GM13977 (cell line): ENCODE data around the gene CNNM2.
A peak's percentile ranks its signal among the peaks of the same experiment; 100 is the strongest.

Experiments
- DNase-seq: peaks from one replicate; pipeline ENCODE4 v3.0.0; 2012; ENCODE audit warnings: low spot score
- in situ Hi-C: fragments of 300-500 bp; cut with MboI; formaldehyde crosslinking; loops from one replicate; pipeline ENCODE4 v1.12.0; 2022; ENCODE audit warnings: low sequenced_read_pairs, low pct_unique_long_range_greater_than_20kb, mixed read lengths, inconsistent platforms; ENCODE audit not compliant: unreplicated experiment
- TF ChIP-seq, protein P1 (sequence below): IDR thresholded peaks from 2 replicates; pipeline ENCODE4 v1.5.1; 2012; ENCODE audit warnings: mild to moderate bottlenecking, control low read depth; ENCODE audit not compliant: insufficient read depth; ENCODE audit errors: extremely low read depth, missing control alignments

Gene CNNM2

DNA sequence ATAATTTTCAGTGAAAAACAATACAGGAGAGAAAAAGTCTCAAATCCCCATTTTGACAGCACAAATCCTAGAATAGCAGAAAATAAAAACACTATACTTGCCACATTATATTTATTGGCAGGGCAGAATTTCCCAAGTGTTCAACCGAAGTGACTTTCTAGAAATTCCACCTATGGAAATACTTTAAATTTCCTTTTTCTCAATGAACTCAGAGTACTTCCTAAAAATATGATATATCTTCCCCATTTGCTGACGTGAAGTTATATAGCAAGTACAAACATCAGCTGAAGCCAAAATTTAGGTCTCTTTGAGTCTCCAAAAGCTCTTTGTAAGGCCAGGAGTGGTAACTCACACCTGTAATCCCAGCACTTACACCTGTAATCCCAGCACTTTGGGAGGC, 191.7 kb downstream of the CNNM2 start:
- in situ Hi-C loops, result no loop called here
- DNase-seq, result no peak
- TF ChIP-seq, protein P1, sequence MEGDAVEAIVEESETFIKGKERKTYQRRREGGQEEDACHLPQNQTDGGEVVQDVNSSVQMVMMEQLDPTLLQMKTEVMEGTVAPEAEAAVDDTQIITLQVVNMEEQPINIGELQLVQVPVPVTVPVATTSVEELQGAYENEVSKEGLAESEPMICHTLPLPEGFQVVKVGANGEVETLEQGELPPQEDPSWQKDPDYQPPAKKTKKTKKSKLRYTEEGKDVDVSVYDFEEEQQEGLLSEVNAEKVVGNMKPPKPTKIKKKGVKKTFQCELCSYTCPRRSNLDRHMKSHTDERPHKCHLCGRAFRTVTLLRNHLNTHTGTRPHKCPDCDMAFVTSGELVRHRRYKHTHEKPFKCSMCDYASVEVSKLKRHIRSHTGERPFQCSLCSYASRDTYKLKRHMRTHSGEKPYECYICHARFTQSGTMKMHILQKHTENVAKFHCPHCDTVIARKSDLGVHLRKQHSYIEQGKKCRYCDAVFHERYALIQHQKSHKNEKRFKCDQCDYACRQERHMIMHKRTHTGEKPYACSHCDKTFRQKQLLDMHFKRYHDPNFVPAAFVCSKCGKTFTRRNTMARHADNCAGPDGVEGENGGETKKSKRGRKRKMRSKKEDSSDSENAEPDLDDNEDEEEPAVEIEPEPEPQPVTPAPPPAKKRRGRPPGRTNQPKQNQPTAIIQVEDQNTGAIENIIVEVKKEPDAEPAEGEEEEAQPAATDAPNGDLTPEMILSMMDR, result no peak

DNA sequence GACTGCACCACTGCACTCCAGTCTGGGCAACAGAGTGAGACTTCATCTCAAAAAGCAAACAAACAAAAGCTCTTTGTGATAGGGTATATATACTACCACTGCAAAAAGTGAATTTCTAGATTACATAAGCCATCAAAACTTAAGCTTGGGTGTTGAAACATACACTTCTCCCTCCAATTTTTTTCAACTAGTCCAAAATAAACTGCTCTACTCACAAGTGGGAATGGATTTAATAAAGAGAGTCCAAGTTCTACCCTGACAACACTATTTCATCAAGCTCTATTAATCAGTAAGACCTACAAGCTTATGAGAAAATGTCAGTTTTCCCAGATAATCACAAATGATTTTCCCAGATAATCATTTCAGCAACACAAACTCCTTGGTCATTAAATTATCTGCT, 192.3 kb downstream of the CNNM2 start:
- in situ Hi-C loops, result no loop called here
- TF ChIP-seq, protein P1, result no peak
- DNase-seq, result no peak

DNA sequence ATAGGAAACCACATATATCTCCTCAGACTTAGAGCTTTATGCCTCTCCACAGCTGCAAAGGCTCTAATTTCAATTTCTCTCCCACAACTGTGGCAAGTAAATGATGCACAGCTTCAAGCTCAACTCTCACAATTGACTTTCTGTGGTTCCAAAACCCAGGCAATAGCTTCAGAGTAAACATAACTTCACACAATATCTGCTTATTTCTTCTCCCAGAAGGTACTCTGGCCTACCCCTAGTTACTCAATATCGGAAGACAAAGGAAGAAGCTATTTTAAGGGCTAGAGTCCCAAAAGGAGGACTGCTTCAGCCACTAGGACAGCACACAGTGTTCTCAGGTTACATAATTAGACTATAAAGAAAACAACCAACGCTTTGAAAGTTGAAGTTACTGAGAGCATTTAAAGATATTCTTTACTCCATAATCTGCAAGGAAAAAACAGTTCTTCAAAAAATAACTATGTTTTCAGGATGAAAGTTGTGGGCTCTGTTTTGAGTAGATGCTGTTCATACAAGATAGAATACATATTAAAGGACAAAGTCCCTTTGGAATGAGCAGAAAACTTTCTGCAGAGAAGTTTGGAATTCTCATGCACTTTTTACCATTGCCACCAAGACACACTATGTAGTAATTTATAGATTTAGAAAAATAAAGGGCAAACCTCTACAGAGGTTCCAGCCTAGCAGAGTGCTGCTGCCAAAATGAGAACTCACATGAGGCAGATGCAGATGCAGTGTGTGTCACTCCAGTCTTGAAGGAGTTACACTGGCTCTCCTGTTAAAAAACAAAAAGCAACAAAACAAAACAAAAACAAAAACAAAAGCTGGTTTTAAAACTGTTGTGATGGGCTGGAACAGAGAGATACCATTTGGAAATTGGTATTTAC, 193.2 kb downstream of the CNNM2 start:
- peak; percentile 42 for DNase-seq
- TF ChIP-seq, protein P1, result no peak
- in situ Hi-C loops, result no loop called here

GRCh38 chr10:103111918-103112877, 194.1 kb downstream of the CNNM2 start:
- DNase-seq, result peak; percentile 31
- TF ChIP-seq, protein P1, result no peak
- in situ Hi-C loops, result no loop called here

DNA sequence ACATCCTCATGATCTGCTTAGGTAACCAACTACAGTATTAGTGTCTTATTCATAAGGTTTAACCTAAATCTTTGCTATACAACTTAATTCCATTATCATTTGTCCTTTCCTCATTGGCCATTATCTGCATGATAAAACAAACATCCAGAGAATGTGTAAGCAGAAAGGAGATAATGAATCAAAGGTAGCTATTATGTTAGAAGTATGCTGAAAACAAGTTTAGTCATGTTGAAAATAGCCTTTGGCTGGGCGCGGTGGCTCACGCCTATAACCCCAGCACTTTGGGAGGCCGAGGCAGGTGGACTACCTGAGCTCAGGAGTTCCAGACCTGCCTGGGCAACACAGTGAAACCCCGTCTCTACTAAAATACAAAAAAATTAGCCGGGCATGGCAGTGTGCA, 196.8 kb downstream of the CNNM2 start:
- no peak for DNase-seq
- TF ChIP-seq, protein P1, result no peak
- in situ Hi-C loops, result no loop called here

DNA sequence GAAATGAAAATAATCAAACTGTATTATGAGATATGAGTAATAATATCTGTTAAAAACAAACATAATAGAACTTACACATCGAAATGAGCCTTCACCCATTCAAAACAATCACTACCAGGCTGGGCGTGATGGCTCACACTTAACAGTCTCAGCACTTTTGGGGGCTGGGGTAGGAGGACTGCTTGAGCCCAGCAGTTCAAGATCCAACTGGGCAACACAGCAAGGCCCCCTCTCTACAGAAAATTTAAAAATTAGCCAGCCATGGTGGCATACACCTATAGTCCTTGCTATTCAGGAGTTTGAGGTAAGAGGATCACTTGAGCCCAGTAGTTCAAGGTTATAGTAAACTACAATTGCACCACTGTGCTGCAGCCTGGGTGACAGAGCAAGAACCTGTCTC, 199.2 kb downstream of the CNNM2 start:
- TF ChIP-seq, protein P1, result no peak
- in situ Hi-C loops, result no loop called here
- no peak for DNase-seq
